ENCODE measurements around the gene ADAMTS15. TPM values are rescaled to one million over a fixed set of nuclear protein-coding genes. Genes with fewer than 3 reads are reported as not detected.
A peak's percentile ranks its signal among the peaks of the same experiment; 100 is the strongest.

The ADAMTS15 gene
- total RNA-seq, 2 donors from 2014 or later: 0.59 to 1.5 TPM

DNA sequence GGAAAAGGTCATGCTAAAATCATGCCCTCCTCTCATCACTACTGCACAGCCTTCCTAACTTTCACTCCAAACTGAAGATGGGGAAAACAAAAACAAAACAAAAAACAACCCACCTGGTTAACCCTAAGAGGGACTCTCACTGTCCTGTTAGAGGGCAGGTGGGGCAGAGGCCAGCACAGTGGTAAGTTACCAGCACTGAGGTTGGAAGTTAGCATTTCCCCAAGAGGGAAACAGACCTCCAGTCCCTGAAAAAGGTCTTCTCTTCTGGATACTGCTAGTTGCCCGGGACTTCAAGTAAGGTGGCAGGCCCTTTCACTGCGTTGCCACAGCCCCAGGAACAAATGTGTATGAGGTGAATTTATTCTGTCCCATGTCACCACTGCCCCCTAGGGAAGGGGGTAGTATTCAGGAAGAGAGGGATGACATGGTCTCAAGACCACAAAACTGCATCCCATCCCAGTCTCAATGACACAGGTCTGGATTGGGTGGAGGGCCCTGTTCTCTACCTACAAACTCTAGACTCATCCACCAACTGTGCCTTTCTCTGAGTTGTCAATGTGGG, 19.2 kb upstream of the ADAMTS15 start:
- DNase-seq (ENCODE audit: low spot score): no peak
- Histone ChIP-seq H3K4me3 (no peak overlapping the region), H3K9me3 (no peaks in the 10 kb centered on the region), H3K36me3 (no peaks in the 10 kb centered on the region), H3K27me3 (replicated peaks; ENCODE audit: insufficient read depth) (peaks cover 5% of the 10 kb centered on the region), H3K27ac (no peak overlapping the region), H3K4me1 (replicated peaks) (peaks cover 6% of the 10 kb centered on the region)
- 89% methylated on average over 2 of the region's 2 CpGs for WGBS
- intact Hi-C loops (cut with DNase I): loop anchor here (2.0 kb wide), 1 partner anchor 214 kb away; no protein-coding TSS in a partner anchor
- TF ChIP-seq POLR2A (IDR thresholded peaks at IDR 0.05) (no peak), POLR2AphosphoS5 (IDR thresholded peaks at IDR 0.05) (no peak)
- TF ChIP-seq, protein P1, sequence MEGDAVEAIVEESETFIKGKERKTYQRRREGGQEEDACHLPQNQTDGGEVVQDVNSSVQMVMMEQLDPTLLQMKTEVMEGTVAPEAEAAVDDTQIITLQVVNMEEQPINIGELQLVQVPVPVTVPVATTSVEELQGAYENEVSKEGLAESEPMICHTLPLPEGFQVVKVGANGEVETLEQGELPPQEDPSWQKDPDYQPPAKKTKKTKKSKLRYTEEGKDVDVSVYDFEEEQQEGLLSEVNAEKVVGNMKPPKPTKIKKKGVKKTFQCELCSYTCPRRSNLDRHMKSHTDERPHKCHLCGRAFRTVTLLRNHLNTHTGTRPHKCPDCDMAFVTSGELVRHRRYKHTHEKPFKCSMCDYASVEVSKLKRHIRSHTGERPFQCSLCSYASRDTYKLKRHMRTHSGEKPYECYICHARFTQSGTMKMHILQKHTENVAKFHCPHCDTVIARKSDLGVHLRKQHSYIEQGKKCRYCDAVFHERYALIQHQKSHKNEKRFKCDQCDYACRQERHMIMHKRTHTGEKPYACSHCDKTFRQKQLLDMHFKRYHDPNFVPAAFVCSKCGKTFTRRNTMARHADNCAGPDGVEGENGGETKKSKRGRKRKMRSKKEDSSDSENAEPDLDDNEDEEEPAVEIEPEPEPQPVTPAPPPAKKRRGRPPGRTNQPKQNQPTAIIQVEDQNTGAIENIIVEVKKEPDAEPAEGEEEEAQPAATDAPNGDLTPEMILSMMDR (IDR thresholded peaks at IDR 0.05): no peak

DNA sequence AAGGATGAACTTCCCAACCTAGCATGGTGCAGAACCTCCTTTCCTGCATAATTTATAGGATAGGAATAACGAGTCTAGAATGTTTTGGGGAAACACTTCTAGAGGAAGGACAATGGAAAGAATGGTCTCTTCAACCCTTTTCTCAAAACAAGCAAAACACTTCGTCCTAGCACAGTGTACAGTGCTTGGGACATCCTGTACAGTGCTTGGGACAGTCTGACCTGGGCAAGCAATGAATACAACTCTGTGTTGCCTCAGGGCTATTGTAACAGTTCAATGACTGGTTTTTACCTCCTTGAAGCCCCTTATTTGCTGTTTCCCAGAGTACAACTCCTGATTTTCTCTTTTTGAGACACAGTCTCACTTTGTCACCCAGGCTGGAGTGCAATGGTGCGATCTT, 18.5 kb upstream of the ADAMTS15 start:
- Histone ChIP-seq H3K4me3 (no peak overlapping the region), H3K27ac (no peak overlapping the region), H3K27me3 (replicated peaks; ENCODE audit: insufficient read depth) (peaks cover 5% of the 10 kb centered on the region), H3K9me3 (no peaks in the 10 kb centered on the region), H3K4me1 (replicated peaks) (peaks cover 6% of the 10 kb centered on the region), H3K36me3 (no peaks in the 10 kb centered on the region)
- WGBS: 46% methylated on average over 3 of the region's 3 CpGs
- TF ChIP-seq POLR2AphosphoS5 (IDR thresholded peaks at IDR 0.05): no peak
- TF ChIP-seq, protein P1 (IDR thresholded peaks at IDR 0.05): no peak
- no peak for TF ChIP-seq POLR2A (IDR thresholded peaks at IDR 0.05)
- DNase-seq (ENCODE audit: low spot score): no peak
- intact Hi-C loops (cut with DNase I): loop anchor here (2.0 kb wide), 1 partner anchor 215 kb away; no protein-coding TSS in a partner anchor

DNA sequence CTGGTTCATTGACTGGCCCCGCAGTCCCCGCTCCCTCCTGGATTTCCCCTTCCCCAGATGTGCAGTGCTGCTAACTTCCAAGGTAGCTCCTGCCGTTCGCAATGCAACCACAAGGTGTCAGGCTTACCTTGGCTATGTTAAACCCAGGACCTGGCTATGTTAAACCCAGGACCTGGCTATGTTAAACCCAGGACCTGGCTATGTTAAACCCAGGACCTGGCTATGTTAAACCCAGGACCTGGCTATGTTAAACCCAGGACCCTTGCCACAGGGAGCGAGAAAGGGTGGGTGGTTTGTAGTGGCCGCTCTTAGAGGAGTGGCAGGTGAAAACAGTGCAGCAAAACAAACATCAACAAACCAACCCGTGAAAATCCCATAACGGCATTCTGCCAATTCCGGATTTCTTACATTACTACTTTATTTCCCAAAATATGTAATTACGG, 17.1 kb upstream of the ADAMTS15 start:
- H3K36me3 ChIP-seq: no peaks in the 10 kb centered on the region
- no peak for TF ChIP-seq POLR2A (IDR thresholded peaks at IDR 0.05)
- TF ChIP-seq POLR2AphosphoS5 (IDR thresholded peaks at IDR 0.05): peak; percentile 20
- TF ChIP-seq, protein P1 (IDR thresholded peaks at IDR 0.05): peak; percentile 40 to 78 (median 66)
- peaks cover 6% of the 10 kb centered on the region for H3K4me1 ChIP-seq (replicated peaks)
- H3K9me3 ChIP-seq: no peaks in the 10 kb centered on the region
- 13% methylated on average over 9 of the region's 10 CpGs for WGBS
- H3K27me3 ChIP-seq (replicated peaks; ENCODE audit: insufficient read depth): no peaks in the 10 kb centered on the region
- intact Hi-C loops (cut with DNase I): no loop called here
- H3K27ac ChIP-seq: no peak overlapping the region
- no peak overlapping the region for H3K4me3 ChIP-seq
- peak; percentile 71 for DNase-seq (ENCODE audit: low spot score)

- DNase-seq (ENCODE audit: low spot score): no peak
- WGBS: 48% methylated on average over 3 of the region's 3 CpGs
- H3K36me3 ChIP-seq: no peaks in the 10 kb centered on the region
- no peak overlapping the region for H3K4me3 ChIP-seq
- no peak overlapping the region for H3K27ac ChIP-seq
- H3K9me3 ChIP-seq: no peaks in the 10 kb centered on the region
- TF ChIP-seq POLR2A (IDR thresholded peaks at IDR 0.05) (no peak), POLR2AphosphoS5 (IDR thresholded peaks at IDR 0.05) (no peak)
- TF ChIP-seq, protein P1 (IDR thresholded peaks at IDR 0.05): no peak
- no peaks in the 10 kb centered on the region for H3K27me3 ChIP-seq (replicated peaks; ENCODE audit: insufficient read depth)
- intact Hi-C loops (cut with DNase I): no loop called here
- H3K4me1 ChIP-seq (replicated peaks): peaks cover 6% of the 10 kb centered on the region
These were observed 16.6 kb upstream of the ADAMTS15 start for GRCh38 chr11:130431801-130432200.

DNA sequence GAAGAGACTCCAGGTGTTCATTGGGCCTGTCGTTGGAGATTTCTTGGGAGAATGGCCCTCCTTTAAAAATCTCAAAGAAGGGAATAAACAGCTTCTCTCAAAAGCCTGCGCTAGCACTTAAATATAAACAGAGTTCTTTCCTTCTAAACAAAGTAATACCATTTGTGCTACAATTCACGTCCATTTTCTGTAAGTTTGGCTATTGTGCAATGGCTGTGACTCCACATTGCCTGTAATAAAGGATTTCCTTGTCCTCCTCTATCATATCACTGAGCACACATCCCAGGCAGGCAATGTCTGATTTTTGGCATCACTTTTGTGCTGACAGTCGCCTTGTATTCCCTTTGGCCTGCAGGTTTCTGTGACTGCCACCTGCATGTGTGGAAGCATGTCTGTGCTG, 15.1 kb upstream of the ADAMTS15 start:
- Histone ChIP-seq H3K4me1 (replicated peaks) (no peaks in the 10 kb centered on the region), H3K27me3 (replicated peaks; ENCODE audit: insufficient read depth) (no peaks in the 10 kb centered on the region), H3K4me3 (no peak overlapping the region), H3K9me3 (no peaks in the 10 kb centered on the region), H3K27ac (no peak overlapping the region), H3K36me3 (no peaks in the 10 kb centered on the region)
- 79% methylated on average over 4 of the region's 4 CpGs for WGBS
- intact Hi-C loops (cut with DNase I): no loop called here
- no peak for DNase-seq (ENCODE audit: low spot score)
- TF ChIP-seq POLR2A (IDR thresholded peaks at IDR 0.05): no peak
- TF ChIP-seq, protein P1 (IDR thresholded peaks at IDR 0.05): no peak
- no peak for TF ChIP-seq POLR2AphosphoS5 (IDR thresholded peaks at IDR 0.05)
